ENCODE results near the gene AKIRIN2.

AKIRIN2 gene

DNA sequence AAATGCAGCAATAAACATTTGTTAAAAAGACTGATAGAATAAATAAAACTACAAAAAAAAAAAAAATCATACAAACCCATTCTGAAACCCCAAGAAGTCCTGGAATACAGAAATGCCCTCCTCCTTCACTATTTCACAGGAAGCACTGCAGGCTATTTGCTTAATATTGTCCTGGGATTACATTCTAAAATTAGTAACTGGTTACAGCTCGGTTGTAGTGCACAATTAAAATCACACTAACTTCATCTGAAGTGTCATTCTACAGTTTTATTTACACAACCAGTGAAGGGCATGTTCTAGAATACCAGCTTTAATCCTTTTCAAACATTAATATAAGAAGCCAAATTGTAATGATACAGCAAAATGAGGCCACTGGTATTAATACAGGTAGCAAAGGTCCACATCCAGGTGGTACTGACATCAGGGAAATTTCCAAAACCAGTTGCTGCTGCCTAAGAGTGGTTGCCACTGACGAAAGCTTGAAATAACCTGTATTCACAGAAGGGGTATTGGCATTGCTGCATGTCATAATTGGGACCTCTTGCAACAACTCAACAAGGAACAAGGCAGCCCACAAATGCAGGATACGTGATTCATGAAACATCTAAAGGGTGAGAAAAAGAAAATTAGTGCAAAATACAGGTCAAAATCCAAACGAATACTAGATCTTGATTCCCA is 26.9 kb downstream of the AKIRIN2 start:
- no peak for DNase-seq (ENCODE audit: low read depth)
- TF ChIP-seq, protein P1, sequence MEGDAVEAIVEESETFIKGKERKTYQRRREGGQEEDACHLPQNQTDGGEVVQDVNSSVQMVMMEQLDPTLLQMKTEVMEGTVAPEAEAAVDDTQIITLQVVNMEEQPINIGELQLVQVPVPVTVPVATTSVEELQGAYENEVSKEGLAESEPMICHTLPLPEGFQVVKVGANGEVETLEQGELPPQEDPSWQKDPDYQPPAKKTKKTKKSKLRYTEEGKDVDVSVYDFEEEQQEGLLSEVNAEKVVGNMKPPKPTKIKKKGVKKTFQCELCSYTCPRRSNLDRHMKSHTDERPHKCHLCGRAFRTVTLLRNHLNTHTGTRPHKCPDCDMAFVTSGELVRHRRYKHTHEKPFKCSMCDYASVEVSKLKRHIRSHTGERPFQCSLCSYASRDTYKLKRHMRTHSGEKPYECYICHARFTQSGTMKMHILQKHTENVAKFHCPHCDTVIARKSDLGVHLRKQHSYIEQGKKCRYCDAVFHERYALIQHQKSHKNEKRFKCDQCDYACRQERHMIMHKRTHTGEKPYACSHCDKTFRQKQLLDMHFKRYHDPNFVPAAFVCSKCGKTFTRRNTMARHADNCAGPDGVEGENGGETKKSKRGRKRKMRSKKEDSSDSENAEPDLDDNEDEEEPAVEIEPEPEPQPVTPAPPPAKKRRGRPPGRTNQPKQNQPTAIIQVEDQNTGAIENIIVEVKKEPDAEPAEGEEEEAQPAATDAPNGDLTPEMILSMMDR (conservative IDR thresholded peaks at IDR 0.05; ENCODE audit: low read length), result no peak
- no peak overlapping the region for H3K4me3 ChIP-seq (ENCODE audit: low read length)

DNA sequence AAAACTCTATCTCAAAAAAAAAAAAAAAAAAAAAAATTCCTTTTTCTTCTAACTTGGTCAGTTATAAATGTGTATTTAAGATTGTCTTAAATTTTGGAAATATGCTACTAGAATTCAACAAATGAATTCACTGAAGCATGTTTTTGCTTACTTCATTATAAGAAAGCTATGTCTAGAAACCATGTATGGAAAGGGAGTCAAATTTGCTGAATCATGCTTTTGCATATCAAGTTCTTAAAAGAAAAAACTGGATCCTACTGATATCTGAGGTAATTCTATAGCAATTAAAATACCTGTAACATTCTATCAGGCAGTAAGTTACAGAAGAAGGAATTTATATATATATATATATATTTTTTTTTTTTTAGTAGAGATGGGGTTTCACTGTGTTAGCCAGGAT is 27.7 kb downstream of the AKIRIN2 start:
- TF ChIP-seq, protein P1 (conservative IDR thresholded peaks at IDR 0.05; ENCODE audit: low read length), result no peak
- no peak overlapping the region for H3K4me3 ChIP-seq (ENCODE audit: low read length)
- DNase-seq (ENCODE audit: low read depth), result no peak

DNA sequence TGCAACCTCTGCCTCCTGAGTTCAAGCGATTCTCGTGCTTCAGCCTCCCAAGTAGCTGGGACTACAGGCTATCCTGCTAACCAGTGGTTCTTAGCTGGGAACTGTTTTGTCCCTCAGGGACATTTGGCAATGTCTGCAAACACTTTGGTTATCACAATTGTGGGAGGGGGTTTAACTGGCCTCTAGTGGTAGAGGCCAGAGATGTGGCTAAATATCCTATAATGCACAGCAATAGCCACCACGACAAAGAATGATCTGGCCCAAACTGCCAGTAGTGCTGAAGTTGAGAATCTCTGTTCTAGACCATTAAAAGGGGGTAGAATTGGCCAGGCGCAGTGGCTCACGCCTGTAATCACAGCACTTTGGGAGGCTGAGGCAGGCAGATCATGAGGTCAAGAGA is 28.8 kb downstream of the AKIRIN2 start:
- TF ChIP-seq, protein P1 (conservative IDR thresholded peaks at IDR 0.05; ENCODE audit: low read length), result no peak
- no peak overlapping the region for H3K4me3 ChIP-seq (ENCODE audit: low read length)
- DNase-seq (ENCODE audit: low read depth), result no peak

DNA sequence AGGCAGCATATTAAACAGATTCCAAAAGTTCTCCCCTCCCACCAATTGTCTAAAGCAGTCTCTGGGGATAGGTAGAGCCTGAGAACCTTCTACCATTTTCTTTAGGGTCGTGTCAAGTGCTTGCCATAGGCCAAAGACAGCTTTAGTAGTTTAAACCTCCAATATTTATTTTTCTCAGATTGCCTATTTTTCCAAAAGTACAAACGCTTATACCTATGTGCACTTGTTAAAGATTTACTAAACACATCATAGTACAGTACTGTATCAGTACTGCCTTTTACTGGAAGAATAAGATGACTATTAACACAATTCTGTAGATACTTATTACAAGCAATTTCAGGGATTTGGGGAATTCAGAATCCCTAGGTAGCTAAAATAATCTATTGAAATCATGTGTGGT is 29.4 kb downstream of the AKIRIN2 start:
- no peak overlapping the region for H3K4me3 ChIP-seq (ENCODE audit: low read length)
- DNase-seq (ENCODE audit: low read depth), result no peak
- TF ChIP-seq, protein P1 (conservative IDR thresholded peaks at IDR 0.05; ENCODE audit: low read length), result no peak

DNA sequence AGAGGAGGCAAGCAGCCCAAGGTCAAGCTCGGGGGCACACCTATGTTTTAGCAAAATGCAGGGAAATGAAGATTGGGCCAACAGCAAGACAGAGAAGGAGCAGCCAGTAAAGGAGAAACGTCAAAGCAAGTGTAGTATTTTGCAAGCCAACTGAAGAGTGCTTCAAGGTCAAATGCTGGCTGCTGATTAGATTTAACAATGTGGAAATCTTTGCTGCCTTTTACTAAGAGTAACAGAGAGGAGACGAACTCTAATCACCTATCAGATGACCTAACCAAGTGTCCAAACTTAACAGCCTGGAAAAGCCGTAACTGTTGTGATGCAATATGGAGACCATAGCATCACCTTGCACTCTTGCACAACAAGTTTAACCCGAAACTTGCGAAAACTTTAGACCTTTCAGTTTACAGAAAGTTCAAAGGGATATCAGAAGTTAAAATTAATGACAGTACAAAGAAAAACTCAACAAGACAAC is 30.4 kb downstream of the AKIRIN2 start:
- TF ChIP-seq, protein P1 (conservative IDR thresholded peaks at IDR 0.05; ENCODE audit: low read length), result no peak
- DNase-seq (ENCODE audit: low read depth), result no peak

DNA sequence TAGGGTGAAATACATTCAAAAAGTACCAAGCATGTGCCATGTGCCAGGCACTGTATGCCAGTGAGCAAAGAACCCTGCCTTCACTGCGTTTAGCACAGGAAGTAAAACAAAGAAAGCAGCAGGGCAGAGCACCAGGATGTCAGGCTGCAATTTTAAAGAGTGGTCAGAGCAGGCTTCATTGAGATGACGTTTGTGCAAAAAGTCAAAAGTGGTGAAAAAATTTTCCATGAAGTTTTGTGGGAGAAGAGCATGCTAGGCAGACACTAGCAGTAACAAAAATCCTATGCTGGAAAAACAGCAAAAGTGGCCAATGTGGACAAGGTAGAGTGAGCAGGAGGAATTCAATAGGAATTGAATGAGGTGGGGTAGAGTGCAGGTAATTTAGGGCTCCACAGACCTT is 31.3 kb downstream of the AKIRIN2 start:
- TF ChIP-seq, protein P1 (conservative IDR thresholded peaks at IDR 0.05; ENCODE audit: low read length), result no peak
- no peak for DNase-seq (ENCODE audit: low read depth)
- H3K4me3 ChIP-seq (ENCODE audit: low read length), result no peak overlapping the region

More for the DNA sequence above, 30.4 kb downstream of the AKIRIN2 start:
- H3K4me3 ChIP-seq (ENCODE audit: low read length), result no peak overlapping the region

DNA sequence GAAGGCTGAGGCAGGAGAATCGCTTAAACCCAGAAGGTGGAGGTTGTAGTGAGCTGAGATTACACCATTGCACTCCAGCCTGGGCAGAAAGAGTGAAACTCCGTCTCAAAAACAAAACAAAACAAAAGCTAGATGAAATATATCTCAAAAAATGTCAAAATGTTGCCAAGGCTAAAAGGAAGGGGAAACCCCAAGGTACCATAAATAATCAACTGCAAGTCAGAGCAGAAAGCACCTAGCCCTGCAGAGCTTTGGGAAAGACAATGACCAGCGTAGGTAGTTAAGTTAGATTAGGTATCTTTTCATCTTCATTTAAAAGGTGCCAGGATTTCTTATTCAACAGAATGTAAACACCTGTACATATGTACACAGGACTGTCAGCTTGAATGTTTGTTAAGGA is 33.0 kb downstream of the AKIRIN2 start:
- H3K4me3 ChIP-seq (ENCODE audit: low read length), result no peak overlapping the region
- no peak for DNase-seq (ENCODE audit: low read depth)
- TF ChIP-seq, protein P1 (conservative IDR thresholded peaks at IDR 0.05; ENCODE audit: low read length), result no peak

All from AG10803 (cell line).